Activated gamma-delta T cell (primary cell): ENCODE data around the gene FAIM2.

ENCODE experiments used
- DNase-seq: peaks from one replicate; lab custom pipeline; 2025; lab: John Stamatoyannopoulos, UW

The FAIM2 gene

GRCh38 chr12:49824416-49824815 lies 79.3 kb downstream of the FAIM2 start:
- no peak for DNase-seq

GRCh38 chr12:49823951-49824350 lies 79.7 kb downstream of the FAIM2 start:
- no peak for DNase-seq

- DNase-seq, result no peak
Measured at GRCh38 chr12:49823350-49823749, 80.3 kb downstream of the FAIM2 start.

GRCh38 chr12:49821373-49822287 lies 82.1 kb downstream of the FAIM2 start:
- DNase-seq, result no peak

GRCh38 chr12:49819786-49820185 lies 83.9 kb downstream of the FAIM2 start:
- no peak for DNase-seq

- DNase-seq, result no peak
Measured at GRCh38 chr12:49818241-49818895, 85.3 kb downstream of the FAIM2 start.
